ENCODE measurements around the gene PKD2.
A peak's percentile ranks its signal among the peaks of the same experiment; 100 is the strongest.

Gene PKD2

GRCh38 chr4:88028946-88029345 is 21.5 kb downstream of the PKD2 start:
- DNase-seq, result no peak

GRCh38 chr4:88029556-88029955 is 22.1 kb downstream of the PKD2 start:
- no peak for DNase-seq

GRCh38 chr4:88030565-88031310 is 23.3 kb downstream of the PKD2 start:
- no peak for DNase-seq

- peak; percentile 44 for DNase-seq
Observed at GRCh38 chr4:88033309-88033708, 25.9 kb downstream of the PKD2 start.

- no peak for DNase-seq
Observed at GRCh38 chr4:88035292-88035691, 27.9 kb downstream of the PKD2 start.

- DNase-seq, result no peak
Observed at GRCh38 chr4:88037447-88037846, 30.0 kb downstream of the PKD2 start.

- no peak for DNase-seq
Observed at GRCh38 chr4:88037936-88038335, 30.5 kb downstream of the PKD2 start.

- no peak for DNase-seq
Observed at GRCh38 chr4:88040707-88041106, 33.3 kb downstream of the PKD2 start.

GRCh38 chr4:88041626-88042025 is 34.2 kb downstream of the PKD2 start:
- DNase-seq, result no peak

- DNase-seq, result no peak
Observed at GRCh38 chr4:88043001-88043400, 35.6 kb downstream of the PKD2 start.

- DNase-seq, result no peak
Observed at GRCh38 chr4:88043586-88044340, 36.3 kb downstream of the PKD2 start.

GRCh38 chr4:88045021-88045420 is 37.6 kb downstream of the PKD2 start:
- DNase-seq, result no peak

- no peak for DNase-seq
Observed at GRCh38 chr4:88054229-88054628, 46.8 kb downstream of the PKD2 start.

- peak; percentile 14 for DNase-seq
Observed at GRCh38 chr4:88054901-88055300, 47.5 kb downstream of the PKD2 start.

- no peak for DNase-seq
Observed at GRCh38 chr4:88058295-88058694, 50.9 kb downstream of the PKD2 start.

GRCh38 chr4:88059766-88060165 is 52.3 kb downstream of the PKD2 start:
- no peak for DNase-seq

GRCh38 chr4:88060431-88060830 is 53.0 kb downstream of the PKD2 start:
- no peak for DNase-seq

- DNase-seq, result no peak
Observed at GRCh38 chr4:88062311-88062710, 54.9 kb downstream of the PKD2 start.

- no peak for DNase-seq
Observed at GRCh38 chr4:88062843-88063242, 55.4 kb downstream of the PKD2 start.

GRCh38 chr4:88063634-88064296 is 56.3 kb downstream of the PKD2 start:
- no peak for DNase-seq

GRCh38 chr4:88064410-88064809 is 57.0 kb downstream of the PKD2 start:
- DNase-seq, result no peak

- no peak for DNase-seq
Observed at GRCh38 chr4:88070031-88070430, 62.6 kb downstream of the PKD2 start.

- DNase-seq, result no peak
Observed at GRCh38 chr4:88075336-88075735, 67.9 kb downstream of the PKD2 start.
